GM18870 (cell line): Measurements from ENCODE around the gene PSMD1.

Experiments used
- ATAC-seq: cut with Tn5 transposase; IDR thresholded peaks from one replicate; pipeline ENCODE4 v1.9.1; 2021; ENCODE audit warnings: moderate library complexity; ENCODE audit not compliant: unreplicated experiment

The PSMD1 gene

GRCh38 chr2:231034291-231034882 lies 22.3 kb upstream of the PSMD1 start:
- ATAC-seq: no peak

- ATAC-seq: no peak
These were observed 20.5 kb upstream of the PSMD1 start for GRCh38 chr2:231036131-231036530.

- no peak for ATAC-seq
These were observed 20.0 kb upstream of the PSMD1 start for GRCh38 chr2:231036578-231037106.

GRCh38 chr2:231037202-231037730 lies 19.4 kb upstream of the PSMD1 start, which contains the start of gene C2orf72:
Gene C2orf72, plus strand, starts transcription at chr2:231037523. Its CDS starts 43 bp downstream, at chr2:231037566.
- ATAC-seq: no peak

- no peak for ATAC-seq
These were observed 18.8 kb upstream of the PSMD1 start for GRCh38 chr2:231037731-231038482.

- ATAC-seq: no peak
These were observed 18.0 kb upstream of the PSMD1 start for GRCh38 chr2:231038483-231039293.

GRCh38 chr2:231039294-231039664 lies 17.4 kb upstream of the PSMD1 start:
- ATAC-seq: no peak

- no peak for ATAC-seq
These were observed 16.8 kb upstream of the PSMD1 start for GRCh38 chr2:231039821-231040364.

GRCh38 chr2:231041061-231041689 lies 15.5 kb upstream of the PSMD1 start:
- no peak for ATAC-seq

- ATAC-seq: no peak
These were observed 12.9 kb upstream of the PSMD1 start for GRCh38 chr2:231043796-231044195.

- ATAC-seq: no peak
These were observed 9.8 kb upstream of the PSMD1 start for GRCh38 chr2:231046916-231047273.

- no peak for ATAC-seq
These were observed 9.3 kb upstream of the PSMD1 start for GRCh38 chr2:231047274-231047922.

- no peak for ATAC-seq
These were observed 8.4 kb upstream of the PSMD1 start for GRCh38 chr2:231047923-231048915.

GRCh38 chr2:231049286-231050017 lies 7.2 kb upstream of the PSMD1 start:
- no peak for ATAC-seq

GRCh38 chr2:231050018-231050901 lies 6.4 kb upstream of the PSMD1 start:
- ATAC-seq: no peak

GRCh38 chr2:231051116-231051515 lies 5.6 kb upstream of the PSMD1 start:
- ATAC-seq: no peak
